Mucosa of gallbladder (tissue), 1 donor: ENCODE results near the gene LRRN1. TPM values are rescaled to one million over a fixed set of nuclear protein-coding genes. Genes with fewer than 3 reads are reported as not detected.
A peak's percentile ranks its signal among the peaks of the same experiment; 100 is the strongest.

Experiments
- DNase-seq: peaks from one replicate; pipeline ENCODE4 v3.0.0-alpha.2; 2020; ENCODE audit warnings: low spot score
- total RNA-seq: library from RNA; stranded (reverse); gene quantifications from one replicate; pipeline ENCODE4 v1.2.1, GENCODE V29; 2021
- donor health status: DM: no; HTN: no; CAD: no.

The LRRN1 gene
- total RNA-seq: 33.0 TPM

GRCh38 chr3:3799173-3800079, at the start of gene LRRN1:
Gene LRRN1, plus strand, starts transcription at chr3:3799431. Its CDS starts 45,211 bp downstream, at chr3:3844642.
- peak; percentile 84 for DNase-seq

DNA sequence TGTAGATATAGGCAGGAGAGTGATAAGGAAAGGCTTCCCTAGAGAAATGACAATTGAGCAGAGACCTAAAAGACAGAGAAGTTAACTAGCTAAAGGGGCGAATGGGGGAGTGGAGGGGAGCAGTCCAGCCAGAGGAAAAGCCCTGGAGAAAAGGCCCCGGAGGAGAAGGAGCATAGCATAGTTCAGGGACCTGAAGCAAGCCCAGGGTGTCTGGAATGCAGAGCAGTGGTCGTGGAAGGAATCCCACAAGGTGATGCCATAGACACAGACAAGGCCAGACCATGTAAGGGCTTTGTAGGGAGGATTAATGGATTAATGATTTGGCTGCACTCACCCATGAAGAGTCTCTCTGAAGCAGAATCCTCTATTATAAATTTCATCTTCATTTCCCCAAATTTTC, 45.8 kb upstream of the LRRN1 start:
- DNase-seq: no peak

DNA sequence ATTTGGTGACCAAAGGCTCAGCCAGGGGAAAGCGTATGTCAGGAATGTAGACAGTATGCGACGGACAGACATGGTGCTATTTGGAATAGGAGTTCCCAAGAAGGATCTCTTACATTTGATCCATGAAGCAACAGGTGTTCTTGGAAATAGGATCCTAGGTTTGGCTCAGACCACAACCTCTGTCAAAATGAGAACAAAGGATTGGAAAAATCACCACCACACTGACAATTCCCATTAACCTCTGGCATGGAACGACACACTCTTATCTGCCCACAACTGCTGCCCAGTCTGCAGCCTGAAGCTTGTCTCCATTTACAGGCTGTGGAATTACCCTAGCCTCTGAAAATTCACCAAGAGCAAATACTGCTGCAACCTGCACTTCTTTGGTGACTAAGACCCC, 33.6 kb upstream of the LRRN1 start:
- no peak for DNase-seq

GRCh38 chr3:3766140-3766539, 33.1 kb upstream of the LRRN1 start:
- DNase-seq: no peak

GRCh38 chr3:3771094-3771493, 28.1 kb upstream of the LRRN1 start:
- no peak for DNase-seq

DNA sequence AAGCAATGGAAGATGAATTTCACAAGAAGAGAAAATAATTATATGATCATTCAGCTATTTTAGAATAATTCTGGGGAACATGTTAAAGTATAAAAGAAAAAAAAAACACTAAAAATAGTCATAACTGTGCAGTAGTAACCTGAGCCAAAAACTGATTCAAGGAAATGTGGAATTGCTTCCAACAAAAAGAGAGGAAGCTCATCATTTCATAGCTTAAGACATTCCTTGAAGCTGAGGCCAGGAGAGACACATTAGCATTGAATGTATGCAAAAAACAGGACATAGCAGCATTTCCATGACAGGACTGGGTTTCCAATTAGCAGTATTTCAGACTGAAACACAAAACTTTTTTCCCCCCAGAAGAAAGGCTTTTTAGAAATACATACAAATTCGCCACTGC, 27.7 kb upstream of the LRRN1 start:
- no peak for DNase-seq

DNA sequence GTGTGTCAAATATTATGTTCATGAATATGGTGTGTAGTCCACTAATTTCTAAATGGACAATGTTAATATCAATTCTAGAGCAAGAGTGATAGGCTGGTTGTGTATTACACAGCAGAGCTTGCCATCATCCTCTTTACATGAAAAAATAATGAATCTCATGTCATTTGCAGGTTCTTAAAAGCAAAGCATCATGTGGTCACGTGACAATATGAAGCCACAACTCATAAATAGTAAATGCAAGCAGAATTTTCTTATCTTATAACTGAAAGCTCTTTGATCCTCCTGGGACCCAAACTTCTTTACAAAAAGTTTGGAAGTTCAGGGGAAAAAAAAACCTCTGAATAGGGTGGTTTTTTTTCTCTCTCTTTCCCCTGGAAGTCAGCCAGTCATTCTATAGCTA, 26.9 kb upstream of the LRRN1 start:
- no peak for DNase-seq

- no peak for DNase-seq
These were observed 26.3 kb upstream of the LRRN1 start for GRCh38 chr3:3772920-3773319.

DNA sequence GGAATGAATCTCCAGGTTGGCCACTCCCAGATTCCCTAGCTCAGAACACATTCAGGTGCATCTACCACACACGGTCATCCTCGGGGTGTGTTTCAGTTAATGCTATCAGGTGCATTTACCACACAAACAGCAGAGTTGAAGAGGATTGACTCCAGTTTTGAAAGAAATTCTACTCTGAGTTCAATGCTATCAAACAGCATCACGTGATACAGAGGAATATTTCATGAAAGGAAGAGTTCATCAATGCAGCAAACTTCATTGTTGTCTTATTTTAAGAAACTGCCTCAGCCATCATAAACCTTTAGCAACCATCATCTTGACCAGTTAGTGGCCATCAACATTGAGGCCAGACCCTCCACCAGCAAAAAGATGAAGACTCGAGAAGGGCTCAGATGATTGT, 22.6 kb upstream of the LRRN1 start:
- no peak for DNase-seq

- DNase-seq: no peak
These were observed 21.0 kb upstream of the LRRN1 start for GRCh38 chr3:3778216-3778615.

GRCh38 chr3:3778641-3779270, 20.5 kb upstream of the LRRN1 start:
- DNase-seq: no peak

- DNase-seq: no peak
These were observed 16.8 kb upstream of the LRRN1 start for GRCh38 chr3:3782457-3782856.

- DNase-seq: no peak
These were observed 16.0 kb upstream of the LRRN1 start for GRCh38 chr3:3783210-3783609.

- no peak for DNase-seq
These were observed 15.5 kb upstream of the LRRN1 start for GRCh38 chr3:3783696-3784095.

DNA sequence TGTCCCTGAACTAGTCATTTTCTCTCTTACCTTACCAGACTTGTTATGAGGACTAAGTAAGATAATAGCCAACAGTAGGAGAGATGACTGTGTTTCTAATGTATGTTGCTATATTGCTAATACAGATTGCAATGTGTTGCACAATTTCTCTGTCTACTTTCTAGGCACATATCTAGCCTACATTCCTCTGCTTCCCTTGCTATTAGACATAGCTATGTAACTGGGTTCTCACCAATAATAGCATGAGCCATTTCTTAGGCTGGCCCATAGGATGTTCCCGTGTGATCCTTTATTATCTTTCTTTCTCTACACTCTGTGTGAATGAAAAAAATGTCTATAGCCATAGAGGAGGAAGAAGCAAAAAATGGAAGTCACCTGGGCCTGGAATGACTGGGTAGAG, 6.8 kb upstream of the LRRN1 start:
- no peak for DNase-seq

- peak; percentile 18 for DNase-seq
These were observed 559 bp upstream of the LRRN1 start for GRCh38 chr3:3798631-3799113.

GRCh38 chr3:3800080-3800455, 837 bp downstream of the LRRN1 start:
- no peak for DNase-seq

DNA sequence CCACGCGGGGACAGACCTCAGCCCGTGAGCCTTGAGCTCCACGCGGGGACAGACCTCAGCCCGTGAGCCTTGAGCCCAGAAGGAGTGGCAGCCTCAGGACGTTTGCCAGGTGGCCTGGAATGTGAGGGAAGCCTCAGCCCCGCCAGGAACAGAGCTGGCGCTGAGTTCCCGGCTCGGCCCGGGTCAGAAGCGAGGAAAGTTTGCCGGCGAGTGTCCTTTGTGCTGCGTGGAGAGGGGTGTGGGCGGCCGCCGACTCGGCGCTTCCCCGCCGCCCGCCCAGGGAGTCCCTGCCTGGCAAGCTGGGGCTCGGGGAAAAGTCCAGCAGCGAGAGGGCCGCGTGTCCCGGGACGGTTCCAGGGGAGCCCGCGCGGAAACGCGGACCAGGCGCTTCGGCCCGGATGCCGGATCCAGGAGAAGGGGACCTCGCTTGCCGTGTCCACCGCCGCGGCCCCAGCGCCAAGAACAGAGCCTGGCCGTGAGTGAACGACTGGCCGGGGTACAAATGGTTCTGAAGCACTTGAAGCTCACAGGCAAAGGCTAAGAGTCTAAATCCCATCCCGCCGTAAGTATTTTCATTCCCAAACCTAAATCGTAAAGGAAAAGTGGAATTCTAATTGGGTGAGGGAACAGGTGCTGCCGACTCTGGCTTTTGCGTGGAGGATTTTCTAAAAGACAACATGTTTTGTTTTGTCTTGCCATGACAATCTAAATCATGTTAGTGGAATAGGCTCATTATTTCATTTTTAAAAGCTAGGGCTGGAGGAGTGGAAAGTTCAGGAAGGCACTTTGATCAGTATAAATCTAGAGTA, 1.7 kb downstream of the LRRN1 start:
- peak; percentile 43 for DNase-seq

DNA sequence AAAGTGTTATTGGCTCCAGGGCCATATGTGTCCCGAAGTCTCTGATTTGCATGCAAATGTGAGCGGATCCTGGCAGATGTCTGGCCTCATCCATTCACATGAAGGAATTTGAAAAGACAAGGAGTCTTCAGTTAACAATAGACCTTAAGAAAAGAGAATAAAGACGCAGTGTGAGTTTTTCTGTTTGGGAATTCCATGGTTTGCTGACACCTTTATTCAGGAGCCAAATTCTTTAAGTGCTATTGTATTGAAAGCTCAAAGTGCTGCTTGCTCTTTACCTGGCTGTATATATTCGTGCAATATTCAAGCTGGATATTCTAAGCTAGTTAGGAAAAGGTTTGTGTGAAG, 2.2 kb downstream of the LRRN1 start:
- DNase-seq: no peak

DNA sequence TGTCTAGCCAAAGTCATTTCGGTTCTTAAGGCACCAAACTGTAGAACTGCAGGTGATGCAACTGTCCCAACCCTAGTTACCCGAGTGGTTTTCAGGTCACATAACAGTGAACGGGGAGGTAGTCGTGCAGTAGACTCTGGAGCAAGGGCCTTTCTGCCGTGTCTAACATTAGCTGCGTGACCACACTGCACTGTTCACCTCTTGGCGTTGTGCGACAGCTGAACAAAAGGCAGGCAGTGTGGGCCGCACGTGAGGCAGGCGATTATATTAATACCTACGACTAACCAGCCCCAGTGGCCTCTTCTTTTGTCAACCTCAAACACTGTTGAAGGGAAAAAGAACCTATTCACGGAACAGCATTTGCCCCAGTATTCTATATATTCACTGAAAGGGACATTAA, 2.8 kb downstream of the LRRN1 start:
- DNase-seq: no peak

- no peak for DNase-seq
These were observed 5.3 kb downstream of the LRRN1 start for GRCh38 chr3:3804560-3804959.

GRCh38 chr3:3806092-3806491, 6.9 kb downstream of the LRRN1 start:
- DNase-seq: no peak

- DNase-seq: no peak
These were observed 7.6 kb downstream of the LRRN1 start for GRCh38 chr3:3806856-3807255.
